NB4 (cell line): ENCODE results near the gene DNAI1.
"Not testable (repeated sequence)": the region's sequence is repeated elsewhere in the genome, so short reads cannot be mapped to it uniquely, and the experiment has no call there.

ENCODE experiments used
- DNase-seq: peaks from one replicate; pipeline ENCODE4 v3.0.0; 2010; ENCODE audit warnings: low read depth
- H3K4me3 ChIP-seq: one replicate; pipeline ENCODE4 v1.5.1; 2011; ENCODE audit warnings: mild to moderate bottlenecking, low read depth, low read length, moderate library complexity
- MAX ChIP-seq: IDR thresholded peaks from 2 replicates; pipeline ENCODE4 v1.6.1; 2011; ENCODE audit warnings: low read depth, low read length
- MYC ChIP-seq: IDR thresholded peaks from 2 replicates; pipeline ENCODE4 v1.6.1; 2011; ENCODE audit warnings: low read depth, low read length
- POLR2A ChIP-seq: IDR thresholded peaks from 2 replicates; pipeline ENCODE4 v1.6.1; 2011; ENCODE audit warnings: mild to moderate bottlenecking; ENCODE audit not compliant: insufficient read length; ENCODE audit errors: extremely low read depth
- TF ChIP-seq, protein P1 (sequence below): IDR thresholded peaks from one replicate; pipeline ENCODE4 v1.5.1; 2012; ENCODE audit warnings: low read depth, low read length

The DNAI1 gene

GRCh38 chr9:34465468-34465867 is 6.9 kb downstream of the DNAI1 start:
- TF ChIP-seq, protein P1, sequence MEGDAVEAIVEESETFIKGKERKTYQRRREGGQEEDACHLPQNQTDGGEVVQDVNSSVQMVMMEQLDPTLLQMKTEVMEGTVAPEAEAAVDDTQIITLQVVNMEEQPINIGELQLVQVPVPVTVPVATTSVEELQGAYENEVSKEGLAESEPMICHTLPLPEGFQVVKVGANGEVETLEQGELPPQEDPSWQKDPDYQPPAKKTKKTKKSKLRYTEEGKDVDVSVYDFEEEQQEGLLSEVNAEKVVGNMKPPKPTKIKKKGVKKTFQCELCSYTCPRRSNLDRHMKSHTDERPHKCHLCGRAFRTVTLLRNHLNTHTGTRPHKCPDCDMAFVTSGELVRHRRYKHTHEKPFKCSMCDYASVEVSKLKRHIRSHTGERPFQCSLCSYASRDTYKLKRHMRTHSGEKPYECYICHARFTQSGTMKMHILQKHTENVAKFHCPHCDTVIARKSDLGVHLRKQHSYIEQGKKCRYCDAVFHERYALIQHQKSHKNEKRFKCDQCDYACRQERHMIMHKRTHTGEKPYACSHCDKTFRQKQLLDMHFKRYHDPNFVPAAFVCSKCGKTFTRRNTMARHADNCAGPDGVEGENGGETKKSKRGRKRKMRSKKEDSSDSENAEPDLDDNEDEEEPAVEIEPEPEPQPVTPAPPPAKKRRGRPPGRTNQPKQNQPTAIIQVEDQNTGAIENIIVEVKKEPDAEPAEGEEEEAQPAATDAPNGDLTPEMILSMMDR: no peak
- TF ChIP-seq MYC: no peak
- no peak for TF ChIP-seq POLR2A
- no peak for TF ChIP-seq MAX
- no peak for DNase-seq
- H3K4me3 ChIP-seq: no peak overlapping the region

DNA sequence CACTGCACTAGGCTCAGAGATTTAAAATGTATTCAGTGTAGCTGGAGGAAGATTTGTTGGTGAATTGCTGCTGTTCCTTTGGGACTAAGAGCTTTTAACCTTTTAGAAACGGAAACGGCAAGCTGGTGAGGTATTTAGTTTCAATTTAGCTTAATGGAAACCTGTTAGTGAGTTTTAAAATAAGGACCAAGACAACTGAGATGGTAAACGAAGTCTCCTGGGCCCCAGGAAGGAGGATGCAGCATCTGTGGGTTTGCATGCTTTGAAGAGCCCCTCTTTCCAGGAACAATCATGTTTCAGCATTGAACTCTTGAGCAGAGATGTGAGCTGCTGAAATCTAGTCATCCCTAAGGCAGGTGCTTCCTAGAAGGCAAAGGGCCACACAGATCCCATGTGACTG is 16.5 kb downstream of the DNAI1 start:
- no peak for DNase-seq
- no peak for TF ChIP-seq POLR2A
- TF ChIP-seq, protein P1: no peak
- TF ChIP-seq MYC: no peak
- TF ChIP-seq MAX: no peak
- no peak overlapping the region for H3K4me3 ChIP-seq

- TF ChIP-seq MYC: no peak
- TF ChIP-seq POLR2A: no peak
- TF ChIP-seq MAX: no peak
- TF ChIP-seq, protein P1: no peak
- no peak overlapping the region for H3K4me3 ChIP-seq
- DNase-seq: no peak
These were observed 18.9 kb downstream of the DNAI1 start for GRCh38 chr9:34477541-34477940.

- no peak for DNase-seq
- no peak overlapping the region for H3K4me3 ChIP-seq
- TF ChIP-seq MYC: no peak
These were observed 20.8 kb downstream of the DNAI1 start for GRCh38 chr9:34479431-34479866.

DNA sequence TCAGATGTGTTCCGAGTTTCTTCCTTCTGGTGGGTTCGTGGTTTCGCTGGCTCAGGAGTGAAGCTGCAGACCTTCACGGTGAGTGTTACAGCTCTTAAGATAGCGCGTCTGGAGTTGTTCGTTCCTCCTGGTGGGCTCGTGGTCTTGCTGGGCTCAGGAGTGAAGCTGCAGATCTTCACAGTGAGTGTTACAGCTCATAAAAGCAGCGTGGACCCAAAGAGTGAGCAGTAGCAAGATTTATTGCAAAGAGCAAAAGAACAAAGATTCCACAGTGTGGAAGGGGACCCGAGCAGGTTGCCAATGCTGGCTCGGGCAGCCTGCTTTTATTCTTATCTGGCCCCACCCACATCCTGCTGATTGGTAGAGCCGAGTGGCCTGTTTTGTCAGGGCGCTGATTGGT is 23.0 kb downstream of the DNAI1 start:
- not testable (repeated sequence) for H3K4me3 ChIP-seq, DNase-seq

DNA sequence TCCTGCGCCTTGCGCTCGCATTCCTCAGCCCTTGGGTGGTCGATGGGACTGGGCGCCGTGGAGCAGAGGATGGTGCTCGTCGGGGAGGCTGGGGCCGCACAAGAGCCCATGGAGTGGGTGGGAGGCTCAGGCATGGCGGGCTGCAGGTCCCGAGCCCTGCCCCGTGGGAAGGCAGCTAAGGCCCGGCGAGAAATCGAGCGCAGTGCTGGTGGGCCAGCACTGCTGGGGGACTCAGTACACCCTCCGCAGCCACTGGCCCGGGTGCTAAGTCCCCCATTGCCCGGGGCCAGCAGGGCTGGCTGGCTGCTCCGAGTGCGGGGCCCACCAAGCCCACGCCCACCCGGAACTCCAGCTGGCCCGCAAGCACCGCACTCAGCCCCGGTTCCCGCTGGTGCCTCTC is 24.1 kb downstream of the DNAI1 start:
- DNase-seq, H3K4me3 ChIP-seq: not testable (repeated sequence)

- no peak overlapping the region for H3K4me3 ChIP-seq
- no peak for DNase-seq
- TF ChIP-seq, protein P1: no peak
These were observed 26.1 kb downstream of the DNAI1 start for GRCh38 chr9:34484678-34485077.

- TF ChIP-seq POLR2A: no peak
- no peak for TF ChIP-seq MAX
- TF ChIP-seq, protein P1: no peak
- no peak for TF ChIP-seq MYC
- H3K4me3 ChIP-seq: no peak overlapping the region
- DNase-seq: no peak
These were observed 27.2 kb downstream of the DNAI1 start for GRCh38 chr9:34485822-34486221.
